DND-41 (cell line): Measurements from ENCODE around the gene ZNF106.

Source experiments
- CTCF ChIP-seq: IDR thresholded peaks from 2 replicates; pipeline ENCODE4 v1.5.1; 2012; ENCODE audit warnings: borderline replicate concordance, low read length, moderate library complexity, mild to moderate bottlenecking; ENCODE audit not compliant: poor library complexity, severe bottlenecking; ENCODE audit errors: extremely low read depth
- EZH2 ChIP-seq: IDR thresholded peaks from 3 replicates; pipeline ENCODE4 v1.6.1; 2012; ENCODE audit warnings: borderline replicate concordance, low read depth, mild to moderate bottlenecking, moderate library complexity, low read length, inconsistent platforms; ENCODE audit not compliant: severe bottlenecking

- TF ChIP-seq CTCF (no peak), EZH2 (no peak)
Observed at GRCh38 chr15:42411884-42412283, 79.1 kb downstream of the ZNF106 start.
